Thoracic aorta (tissue), 2 donors: ENCODE data around the gene SELE. TPM values are rescaled to one million over a fixed set of nuclear protein-coding genes. Genes with fewer than 3 reads are reported as not detected.

Source experiments
- ATAC-seq: fragments of 150-250 bp; one replicate; pipeline ENCODE4 v1.8.0; 2017; ENCODE audit warnings: low read depth; ENCODE audit not compliant: insufficient number of reproducible peaks, low FRiP score
- DNase-seq: peaks from one replicate; pipeline ENCODE4 v3.0.0-alpha.2; 2020; ENCODE audit warnings: low spot score
- H3K27ac ChIP-seq, 2 donors: fragments of 200-600 bp; sonication (generic); 1 replicate in 1 of 2; 2 replicates in 1 of 2; pipeline ENCODE4 v1.5.1; 2016; ENCODE audit warnings: mild to moderate bottlenecking in 2 of 2, moderate library complexity in 2 of 2
- H3K27me3 ChIP-seq: fragments of 200-600 bp; sonication (generic); replicated peaks from 2 replicates; pipeline ENCODE4 v1.6.0; 2016; ENCODE audit warnings: mild to moderate bottlenecking; ENCODE audit not compliant: insufficient read depth
- H3K36me3 ChIP-seq: fragments of 200-600 bp; sonication (generic); one replicate; pipeline ENCODE4 v1.5.1; 2016
- H3K4me1 ChIP-seq, 2 donors: fragments of 200-600 bp; sonication (generic); 1 replicate in 1 of 2; 2 replicates in 1 of 2; pipeline versions ENCODE4 v1.5.1 to v1.6.0; 2016; ENCODE audit warnings: low read depth in 2 of 2, mild to moderate bottlenecking in 1 of 2; ENCODE audit not compliant: control insufficient read depth in 1 of 2
- H3K4me3 ChIP-seq: fragments of 200-600 bp; sonication (generic); 2 replicates; pipeline ENCODE4 v1.5.1; 2016; ENCODE audit warnings: mild to moderate bottlenecking
- H3K9me3 ChIP-seq: fragments of 200-600 bp; sonication (generic); 2 replicates; pipeline ENCODE4 v1.5.1; 2016
- total RNA-seq, 2 donors: library from RNA; depleted of rRNA; stranded (reverse); fragments of >200 nt; gene quantifications; one replicate each; pipeline versions ENCODE4 v1.1.0 to v1.2.3, GENCODE V29; 2016
- TF ChIP-seq, protein P1 (sequence below): fragments of 200-600 bp; sonication (generic); IDR thresholded peaks from one replicate; pipeline ENCODE4 v1.5.1; 2019; ENCODE audit warnings: antibody characterized with exemption

SELE gene
- total RNA-seq, 2 donors from 2014 or later: 3.4 to 28.8 TPM

DNA sequence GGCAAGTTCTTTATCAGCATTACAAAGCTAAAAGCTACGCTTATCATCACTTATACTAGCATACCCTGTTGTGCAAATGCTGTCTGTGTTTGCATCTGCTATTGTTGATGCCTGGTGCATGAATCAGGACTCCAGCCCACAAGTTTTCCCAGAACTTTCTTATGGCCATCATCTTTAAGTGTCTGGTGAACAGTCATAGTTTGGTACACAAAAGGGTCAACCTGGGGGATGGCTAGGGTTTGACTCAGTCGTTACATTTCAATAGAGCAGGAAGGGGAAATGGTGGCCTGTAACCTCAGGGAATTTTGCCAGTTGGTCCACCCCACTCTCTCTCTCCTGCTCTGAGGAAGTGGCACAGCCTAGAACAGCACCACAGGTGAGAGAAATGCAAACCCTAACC lies 57.9 kb downstream of the SELE start:
- Histone ChIP-seq H3K4me1 (no peaks in the 10 kb centered on the region), H3K27me3 (no peaks in the 10 kb centered on the region), H3K9me3 (no peaks in the 10 kb centered on the region), H3K4me3 (no peak overlapping the region), H3K27ac (no peak overlapping the region), H3K36me3 (no peaks in the 10 kb centered on the region)
- TF ChIP-seq, protein P1, sequence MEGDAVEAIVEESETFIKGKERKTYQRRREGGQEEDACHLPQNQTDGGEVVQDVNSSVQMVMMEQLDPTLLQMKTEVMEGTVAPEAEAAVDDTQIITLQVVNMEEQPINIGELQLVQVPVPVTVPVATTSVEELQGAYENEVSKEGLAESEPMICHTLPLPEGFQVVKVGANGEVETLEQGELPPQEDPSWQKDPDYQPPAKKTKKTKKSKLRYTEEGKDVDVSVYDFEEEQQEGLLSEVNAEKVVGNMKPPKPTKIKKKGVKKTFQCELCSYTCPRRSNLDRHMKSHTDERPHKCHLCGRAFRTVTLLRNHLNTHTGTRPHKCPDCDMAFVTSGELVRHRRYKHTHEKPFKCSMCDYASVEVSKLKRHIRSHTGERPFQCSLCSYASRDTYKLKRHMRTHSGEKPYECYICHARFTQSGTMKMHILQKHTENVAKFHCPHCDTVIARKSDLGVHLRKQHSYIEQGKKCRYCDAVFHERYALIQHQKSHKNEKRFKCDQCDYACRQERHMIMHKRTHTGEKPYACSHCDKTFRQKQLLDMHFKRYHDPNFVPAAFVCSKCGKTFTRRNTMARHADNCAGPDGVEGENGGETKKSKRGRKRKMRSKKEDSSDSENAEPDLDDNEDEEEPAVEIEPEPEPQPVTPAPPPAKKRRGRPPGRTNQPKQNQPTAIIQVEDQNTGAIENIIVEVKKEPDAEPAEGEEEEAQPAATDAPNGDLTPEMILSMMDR: no peak
- ATAC-seq: no peak
- no peak for DNase-seq

Other genes starting within 250 kb of the SELE start
- 10 to 100 TPM; 17.7 to 39.7 TPM for gene SLC19A2, start 248.1 kb downstream of the SELE start, total RNA-seq
- under 1 TPM; 0.68 to 0.85 TPM for gene F5, start 147.6 kb downstream of the SELE start, total RNA-seq
- gene SELP, start 104.0 kb downstream of the SELE start, total RNA-seq: 10 to 100 TPM in 1 of 2 donors, 1 to 10 TPM in 1; 9.3 to 43.2 TPM
- 1 to 10 TPM; 4.2 to 8.5 TPM for gene SELL, start 22.5 kb downstream of the SELE start, total RNA-seq
- 10 to 100 TPM in 1 of 2 donors, 1 to 10 TPM in 1; 6.8 to 13.0 TPM for gene METTL18, start 60.8 kb upstream of the SELE start, total RNA-seq
- 10 to 100 TPM in 1 of 2 donors, 1 to 10 TPM in 1; 8.3 to 14.4 TPM for gene SCYL3, start 159.8 kb upstream of the SELE start, total RNA-seq